ENCODE measurements around the gene MCCC2.
A peak's percentile ranks its signal among the peaks of the same experiment; 100 is the strongest.

Gene MCCC2

GRCh38 chr5:71700803-71701202, 113.7 kb downstream of the MCCC2 start:
- H2BK120ac ChIP-seq (ENCODE audit: low read depth, low read length) = no peak overlapping the region
- no peaks in the 10 kb centered on the region for H3K36me3 ChIP-seq (ENCODE audit: control insufficient read depth, insufficient read depth, low read length)
- H2AK5ac ChIP-seq (ENCODE audit: low read length) = no peak overlapping the region
- no peak overlapping the region for H4K5ac ChIP-seq (ENCODE audit: low read length)
- H3K27ac ChIP-seq (ENCODE audit: low read depth, low read length) = no peak overlapping the region
- H3K4me2 ChIP-seq (ENCODE audit: low read length) = no peak overlapping the region
- H2BK15ac ChIP-seq (replicated peaks; ENCODE audit: low read depth) = no peak overlapping the region
- no peaks in the 10 kb centered on the region for H3K79me2 ChIP-seq (ENCODE audit: control insufficient read depth, insufficient read depth, low read length)
- no peak overlapping the region for H3K18ac ChIP-seq (ENCODE audit: low read length)
- H3K79me1 ChIP-seq (ENCODE audit: low read length) = no peaks in the 10 kb centered on the region
- H3K9ac ChIP-seq (ENCODE audit: low read length) = no peak overlapping the region
- no peak overlapping the region for H4K8ac ChIP-seq (ENCODE audit: low read depth, low read length)
- H2BK5ac ChIP-seq (ENCODE audit: low read length) = no peak overlapping the region
- H3K56ac ChIP-seq (ENCODE audit: low read length) = no peak overlapping the region
- H3K27me3 ChIP-seq (ENCODE audit: insufficient read depth, low read length, poor library complexity) = no peaks in the 10 kb centered on the region
- no peak overlapping the region for H3K23ac ChIP-seq (ENCODE audit: low read length)
- no peak overlapping the region for H3K4ac ChIP-seq (ENCODE audit: low read depth, low read length)
- H3K4me3 ChIP-seq (ENCODE audit: low read length) = no peak overlapping the region
- DNase-seq = no peak
- H3K4me1 ChIP-seq (ENCODE audit: control insufficient read depth, low read depth, low read length) = peaks cover 4% of the 10 kb centered on the region

GRCh38 chr5:71701407-71701806, 114.3 kb downstream of the MCCC2 start:
- Histone ChIP-seq H3K9ac (ENCODE audit: low read length) (no peak overlapping the region), H3K27me3 (ENCODE audit: insufficient read depth, low read length, poor library complexity) (no peaks in the 10 kb centered on the region), H3K4ac (ENCODE audit: low read depth, low read length) (no peak overlapping the region), H2AK5ac (ENCODE audit: low read length) (no peak overlapping the region), H3K56ac (ENCODE audit: low read length) (no peak overlapping the region), H3K23ac (ENCODE audit: low read length) (no peak overlapping the region), H4K8ac (ENCODE audit: low read depth, low read length) (no peak overlapping the region), H3K36me3 (ENCODE audit: control insufficient read depth, insufficient read depth, low read length) (no peaks in the 10 kb centered on the region), H3K27ac (ENCODE audit: low read depth, low read length) (no peak overlapping the region), H4K5ac (ENCODE audit: low read length) (no peak overlapping the region), H2BK120ac (ENCODE audit: low read depth, low read length) (no peak overlapping the region), H3K18ac (ENCODE audit: low read length) (no peak overlapping the region), H3K4me2 (ENCODE audit: low read length) (no peak overlapping the region), H3K79me1 (ENCODE audit: low read length) (no peaks in the 10 kb centered on the region), H3K79me2 (ENCODE audit: control insufficient read depth, insufficient read depth, low read length) (no peaks in the 10 kb centered on the region), H3K4me1 (ENCODE audit: control insufficient read depth, low read depth, low read length) (peaks cover 4% of the 10 kb centered on the region), H2BK15ac (replicated peaks; ENCODE audit: low read depth) (no peak overlapping the region), H2BK5ac (ENCODE audit: low read length) (no peak overlapping the region), H3K4me3 (ENCODE audit: low read length) (no peak overlapping the region)
- WGBS (ENCODE audit: extremely low coverage, insufficient coverage, low lambda C conversion rate) = no CpG with 5 or more reads among the region's 3 CpGs
- no peak for DNase-seq

- Histone ChIP-seq H3K79me1 (ENCODE audit: low read length) (no peaks in the 10 kb centered on the region), H3K56ac (ENCODE audit: low read length) (no peak overlapping the region), H3K27me3 (ENCODE audit: insufficient read depth, low read length, poor library complexity) (no peaks in the 10 kb centered on the region), H3K36me3 (ENCODE audit: control insufficient read depth, insufficient read depth, low read length) (no peaks in the 10 kb centered on the region), H3K9ac (ENCODE audit: low read length) (no peak overlapping the region), H3K27ac (ENCODE audit: low read depth, low read length) (no peak overlapping the region), H3K4me3 (ENCODE audit: low read length) (no peak overlapping the region), H4K5ac (ENCODE audit: low read length) (no peak overlapping the region), H4K8ac (ENCODE audit: low read depth, low read length) (no peak overlapping the region), H2BK5ac (ENCODE audit: low read length) (no peak overlapping the region), H2BK15ac (replicated peaks; ENCODE audit: low read depth) (no peak overlapping the region), H2AK5ac (ENCODE audit: low read length) (no peak overlapping the region), H3K23ac (ENCODE audit: low read length) (no peak overlapping the region), H3K18ac (ENCODE audit: low read length) (no peak overlapping the region), H3K79me2 (ENCODE audit: control insufficient read depth, insufficient read depth, low read length) (no peaks in the 10 kb centered on the region), H3K4me2 (ENCODE audit: low read length) (no peak overlapping the region), H2BK120ac (ENCODE audit: low read depth, low read length) (no peak overlapping the region), H3K4ac (ENCODE audit: low read depth, low read length) (no peak overlapping the region), H3K4me1 (ENCODE audit: control insufficient read depth, low read depth, low read length) (peaks cover 4% of the 10 kb centered on the region)
- WGBS (ENCODE audit: extremely low coverage, insufficient coverage, low lambda C conversion rate) = no CpG with 5 or more reads among the region's 4 CpGs
- DNase-seq = peak; percentile 35
Measured at GRCh38 chr5:71703941-71704340, 116.8 kb downstream of the MCCC2 start.

- H3K9ac ChIP-seq (ENCODE audit: low read length) = no peak overlapping the region
- no peaks in the 10 kb centered on the region for H3K36me3 ChIP-seq (ENCODE audit: control insufficient read depth, insufficient read depth, low read length)
- H3K4me3 ChIP-seq (ENCODE audit: low read length) = no peak overlapping the region
- H3K4ac ChIP-seq (ENCODE audit: low read depth, low read length) = no peak overlapping the region
- no CpG with 5 or more reads among the region's 5 CpGs for WGBS (ENCODE audit: extremely low coverage, insufficient coverage, low lambda C conversion rate)
- H3K27ac ChIP-seq (ENCODE audit: low read depth, low read length) = no peak overlapping the region
- DNase-seq = no peak
- no peaks in the 10 kb centered on the region for H3K79me2 ChIP-seq (ENCODE audit: control insufficient read depth, insufficient read depth, low read length)
- H3K23ac ChIP-seq (ENCODE audit: low read length) = no peak overlapping the region
- H3K4me1 ChIP-seq (ENCODE audit: control insufficient read depth, low read depth, low read length) = peaks cover 4% of the 10 kb centered on the region
- H3K56ac ChIP-seq (ENCODE audit: low read length) = no peak overlapping the region
- no peak overlapping the region for H4K5ac ChIP-seq (ENCODE audit: low read length)
- no peak overlapping the region for H3K18ac ChIP-seq (ENCODE audit: low read length)
- H2BK120ac ChIP-seq (ENCODE audit: low read depth, low read length) = no peak overlapping the region
- no peak overlapping the region for H2BK15ac ChIP-seq (replicated peaks; ENCODE audit: low read depth)
- no peak overlapping the region for H2BK5ac ChIP-seq (ENCODE audit: low read length)
- H3K4me2 ChIP-seq (ENCODE audit: low read length) = no peak overlapping the region
- H3K27me3 ChIP-seq (ENCODE audit: insufficient read depth, low read length, poor library complexity) = no peaks in the 10 kb centered on the region
- H4K8ac ChIP-seq (ENCODE audit: low read depth, low read length) = no peak overlapping the region
- no peaks in the 10 kb centered on the region for H3K79me1 ChIP-seq (ENCODE audit: low read length)
- H2AK5ac ChIP-seq (ENCODE audit: low read length) = no peak overlapping the region
Measured at GRCh38 chr5:71705421-71705820, 118.3 kb downstream of the MCCC2 start.

- H2BK5ac ChIP-seq (ENCODE audit: low read length) = no peak overlapping the region
- no peak overlapping the region for H2BK120ac ChIP-seq (ENCODE audit: low read depth, low read length)
- no peak overlapping the region for H4K5ac ChIP-seq (ENCODE audit: low read length)
- no peak overlapping the region for H3K4ac ChIP-seq (ENCODE audit: low read depth, low read length)
- H3K9ac ChIP-seq (ENCODE audit: low read length) = no peak overlapping the region
- H3K4me2 ChIP-seq (ENCODE audit: low read length) = no peak overlapping the region
- H3K56ac ChIP-seq (ENCODE audit: low read length) = no peak overlapping the region
- no peak overlapping the region for H3K23ac ChIP-seq (ENCODE audit: low read length)
- no peak for DNase-seq
- H4K8ac ChIP-seq (ENCODE audit: low read depth, low read length) = no peak overlapping the region
- peaks cover 4% of the 10 kb centered on the region for H3K4me1 ChIP-seq (ENCODE audit: control insufficient read depth, low read depth, low read length)
- no peaks in the 10 kb centered on the region for H3K36me3 ChIP-seq (ENCODE audit: control insufficient read depth, insufficient read depth, low read length)
- no CpG with 5 or more reads among the region's 3 CpGs for WGBS (ENCODE audit: extremely low coverage, insufficient coverage, low lambda C conversion rate)
- H3K27ac ChIP-seq (ENCODE audit: low read depth, low read length) = no peak overlapping the region
- H3K27me3 ChIP-seq (ENCODE audit: insufficient read depth, low read length, poor library complexity) = no peaks in the 10 kb centered on the region
- H2BK15ac ChIP-seq (replicated peaks; ENCODE audit: low read depth) = no peak overlapping the region
- no peaks in the 10 kb centered on the region for H3K79me2 ChIP-seq (ENCODE audit: control insufficient read depth, insufficient read depth, low read length)
- H3K4me3 ChIP-seq (ENCODE audit: low read length) = no peak overlapping the region
- H3K79me1 ChIP-seq (ENCODE audit: low read length) = no peaks in the 10 kb centered on the region
- H3K18ac ChIP-seq (ENCODE audit: low read length) = no peak overlapping the region
- H2AK5ac ChIP-seq (ENCODE audit: low read length) = no peak overlapping the region
Measured at GRCh38 chr5:71706906-71707305, 119.8 kb downstream of the MCCC2 start.

Measured in mesendoderm (in vitro differentiated cells).